Adrenal gland (tissue), 12 donors: Measurements from ENCODE around the gene IMPDH1. TPM values are rescaled to one million over a fixed set of nuclear protein-coding genes. Genes with fewer than 3 reads are reported as not detected.

Experiments used
- DNase-seq, 7 donors: peaks; one replicate each; pipeline ENCODE4 v3.0.0-alpha.2; 2019 to 2020
- H3K27ac ChIP-seq, 5 donors: fragments of 200-600 bp; sonication (generic) in 4 of 5; 1 replicate in 3 of 5; 2 replicates in 2 of 5; pipeline versions ENCODE4 v1.5.1 to v1.8.0; 2016 to 2020; ENCODE audit warnings: mild to moderate bottlenecking in 1 of 5
- H3K27me3 ChIP-seq: fragments of 200-600 bp; 2 replicates; pipeline ENCODE4 v1.8.0; 2021
- H3K36me3 ChIP-seq, 2 donors: fragments of 200-600 bp; replicated peaks in 1 of 2; 1 replicate in 1 of 2; 2 replicates in 1 of 2; pipeline versions ENCODE4 v1.5.1 to v1.8.0; 2018 to 2022
- H3K4me1 ChIP-seq, 2 donors: fragments of 200-600 bp; replicated peaks in 1 of 2; 1 replicate in 1 of 2; 2 replicates in 1 of 2; pipeline versions ENCODE4 v1.5.1 to v1.8.0; 2018 to 2021
- H3K4me3 ChIP-seq, 4 donors: fragments of 200-600 bp; sonication (generic) in 3 of 4; one replicate each; pipeline ENCODE4 v1.5.1; 2016 to 2018
- H3K9me3 ChIP-seq, 3 donors: fragments of 200-600 bp; sonication (generic) in 1 of 3; replicated peaks in 1 of 3; 1 replicate in 2 of 3; 2 replicates in 1 of 3; pipeline versions ENCODE4 v1.5.1 to v1.8.0; 2016 to 2021
- POLR2A ChIP-seq, 2 donors: fragments of 450-650 bp; IDR thresholded peaks; one replicate each; pipeline ENCODE4 v1.6.1; 2017; ENCODE audit warnings: antibody characterized with exemption in 2 of 2, mild to moderate bottlenecking in 2 of 2, moderate library complexity in 1 of 2
- WGBS, 4 donors: extraction: QIAGEN DNeasy Blood & Tissue Kit in 2 of 4; methylation state at CpG; one replicate each; pipeline versions ENCODE4 v1.1.5 to v1.1.7; 2013 to 2017; 5-methylcytosine and 5-hydroxymethylcytosine counted together
- intact Hi-C, 2 donors: fragments of 100-400 bp; cut with DNase I; formaldehyde crosslinking; loops; one replicate each; pipeline versions ENCODE4 v1.14.1 to v1.15.0; 2022 to 2023
- polyA plus RNA-seq, 3 donors: library from polyadenylated mRNA; stranded (reverse); fragments of 200-250 nt in 2 of 3; fragments of 350-450 nt in 1 of 3; fragmentation: Illumina TruSeq in 1 of 3; extraction: RNeasy Lipid Tissue Mini Kit (QIAGEN cat#74804) in 1 of 3; gene quantifications; one replicate each; pipeline ENCODE4 v1.2.3, GENCODE V29; 2013 to 2014
- total RNA-seq, 9 donors: library from RNA; depleted of rRNA in 4 of 9; stranded (reverse); fragments of >200 nt in 4 of 9; fragments of 120-200 nt in 1 of 9; fragmentation: NEBNext Ultra II Directional in 1 of 9; extraction: Animal tissue kit (Norgen Biotek cat#: 25700) in 1 of 9; gene quantifications; one replicate each; pipeline versions ENCODE4 v1.1.0 to v1.2.4, GENCODE V29; 2013 to 2023
- TF ChIP-seq, protein P1 (sequence below), 6 experiments: fragments of 450-650 bp in 4 of 6; fragments of 200-600 bp in 2 of 6; sonication (generic) in 1 of 6; IDR thresholded peaks; 1 replicate in 5 of 6; 2 replicates in 1 of 6; pipeline versions ENCODE4 v1.5.1 to v1.8.0; 2016 to 2021; ENCODE audit warnings: antibody characterized with exemption in 6 of 6, mild to moderate bottlenecking in 2 of 6, moderate library complexity in 1 of 6
- donor health status: healthy with polysubstance abuse.
- donor health status: Bipolar disorder and iron deficiency.
- donor health status: DM: yes; HTN: yes; CAD: no.
- donor health status: DM: no; HTN: no; CAD: no.
- donor health status: DM: no; HTN: no; CAD: no.
- donor health status: DM: yes; HTN: yes; CAD: no.

IMPDH1 gene
- total and polyA plus RNA-seq, 12 donors = 11.8 to 52.4 (median 32.4) TPM

DNA sequence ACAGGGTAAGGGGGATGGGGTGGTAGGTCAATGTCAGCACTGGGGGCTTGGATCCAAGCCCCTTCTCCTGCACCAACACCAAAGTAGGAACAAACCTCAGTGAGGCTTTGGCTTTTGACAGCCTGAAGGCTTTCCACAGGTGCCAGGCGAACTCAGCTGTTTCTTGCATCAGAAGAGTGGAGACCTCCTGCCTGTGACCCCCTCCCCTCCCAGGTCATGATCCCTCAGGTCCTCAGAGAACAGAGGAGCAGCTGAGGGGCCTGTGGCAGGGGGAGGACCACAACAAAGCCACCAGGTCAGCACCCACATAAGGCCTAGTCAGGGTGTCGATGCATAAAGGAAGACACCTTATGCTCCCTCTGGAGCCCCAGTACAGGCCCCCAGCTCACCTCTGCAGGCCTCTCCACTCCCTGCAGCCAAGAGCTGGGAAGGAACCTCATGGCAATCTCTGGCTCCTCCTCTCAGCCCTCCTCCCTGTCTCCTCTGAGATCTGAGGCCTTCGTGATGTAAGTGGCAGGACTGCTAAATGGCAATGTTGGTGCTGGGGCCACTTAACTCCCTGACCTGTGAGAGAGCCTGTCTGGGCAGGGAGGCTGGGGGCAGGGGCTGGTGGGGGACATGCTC, 29.2 kb downstream of the IMPDH1 start:
- Histone ChIP-seq H3K4me1 (peaks cover 0 to 3% of the 10 kb centered on the region in 2 donors), H3K36me3 (no peaks in the 10 kb centered on the region), H3K27me3 (no peaks in the 10 kb centered on the region), H3K4me3 (no peak overlapping the region), H3K27ac (no peak overlapping the region), H3K9me3 (no peaks in the 10 kb centered on the region)
- no peak for DNase-seq
- intact Hi-C loops = no loop called here
- TF ChIP-seq, protein P1, sequence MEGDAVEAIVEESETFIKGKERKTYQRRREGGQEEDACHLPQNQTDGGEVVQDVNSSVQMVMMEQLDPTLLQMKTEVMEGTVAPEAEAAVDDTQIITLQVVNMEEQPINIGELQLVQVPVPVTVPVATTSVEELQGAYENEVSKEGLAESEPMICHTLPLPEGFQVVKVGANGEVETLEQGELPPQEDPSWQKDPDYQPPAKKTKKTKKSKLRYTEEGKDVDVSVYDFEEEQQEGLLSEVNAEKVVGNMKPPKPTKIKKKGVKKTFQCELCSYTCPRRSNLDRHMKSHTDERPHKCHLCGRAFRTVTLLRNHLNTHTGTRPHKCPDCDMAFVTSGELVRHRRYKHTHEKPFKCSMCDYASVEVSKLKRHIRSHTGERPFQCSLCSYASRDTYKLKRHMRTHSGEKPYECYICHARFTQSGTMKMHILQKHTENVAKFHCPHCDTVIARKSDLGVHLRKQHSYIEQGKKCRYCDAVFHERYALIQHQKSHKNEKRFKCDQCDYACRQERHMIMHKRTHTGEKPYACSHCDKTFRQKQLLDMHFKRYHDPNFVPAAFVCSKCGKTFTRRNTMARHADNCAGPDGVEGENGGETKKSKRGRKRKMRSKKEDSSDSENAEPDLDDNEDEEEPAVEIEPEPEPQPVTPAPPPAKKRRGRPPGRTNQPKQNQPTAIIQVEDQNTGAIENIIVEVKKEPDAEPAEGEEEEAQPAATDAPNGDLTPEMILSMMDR (IDR thresholded peaks at IDR 0.05) = no peak
- TF ChIP-seq POLR2A (IDR thresholded peaks at IDR 0.05) = no peak
- WGBS, 4 donors = 79 to 83% (median 83%) methylated on average over 2 to 3 of the region's 3 CpGs

DNA sequence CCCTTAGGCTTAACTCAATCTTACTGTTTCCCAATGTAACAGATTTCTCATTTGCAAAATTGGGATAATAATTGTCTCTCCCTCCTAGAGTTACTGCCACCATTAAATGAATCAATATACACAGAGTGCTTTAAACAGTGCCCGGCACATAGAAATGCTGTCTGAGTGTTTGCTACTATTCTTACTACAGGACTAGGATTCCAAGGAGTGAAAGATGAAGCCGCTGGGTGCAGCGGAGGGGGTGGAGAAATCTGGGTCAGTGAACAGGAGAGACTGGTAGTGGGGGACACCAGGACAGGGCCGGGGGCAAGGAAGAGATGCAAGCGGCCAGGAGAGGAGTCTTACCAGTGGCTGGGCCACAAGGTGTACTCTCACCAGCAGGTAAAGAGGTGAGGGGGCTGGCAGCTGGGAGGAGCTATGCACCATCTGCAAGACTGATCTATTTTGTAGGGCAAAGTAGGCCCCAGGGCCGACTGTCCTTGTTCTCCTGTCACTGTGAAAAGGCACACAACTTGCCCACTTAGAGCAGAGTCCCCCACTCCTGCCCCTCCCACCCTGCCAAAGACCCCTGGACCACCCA, 29.8 kb downstream of the IMPDH1 start:
- WGBS, 4 donors = 91 to 96% (median 92%) methylated on average over 6 of the region's 6 CpGs
- Histone ChIP-seq H3K4me1 (peaks cover 0 to 3% of the 10 kb centered on the region in 2 donors), H3K4me3 (no peak overlapping the region), H3K27me3 (no peaks in the 10 kb centered on the region), H3K36me3 (no peaks in the 10 kb centered on the region), H3K9me3 (no peaks in the 10 kb centered on the region), H3K27ac (no peak overlapping the region)
- intact Hi-C loops = no loop called here
- no peak for DNase-seq
- TF ChIP-seq POLR2A (IDR thresholded peaks at IDR 0.05) = no peak
- TF ChIP-seq, protein P1 (IDR thresholded peaks at IDR 0.05) = no peak

DNA sequence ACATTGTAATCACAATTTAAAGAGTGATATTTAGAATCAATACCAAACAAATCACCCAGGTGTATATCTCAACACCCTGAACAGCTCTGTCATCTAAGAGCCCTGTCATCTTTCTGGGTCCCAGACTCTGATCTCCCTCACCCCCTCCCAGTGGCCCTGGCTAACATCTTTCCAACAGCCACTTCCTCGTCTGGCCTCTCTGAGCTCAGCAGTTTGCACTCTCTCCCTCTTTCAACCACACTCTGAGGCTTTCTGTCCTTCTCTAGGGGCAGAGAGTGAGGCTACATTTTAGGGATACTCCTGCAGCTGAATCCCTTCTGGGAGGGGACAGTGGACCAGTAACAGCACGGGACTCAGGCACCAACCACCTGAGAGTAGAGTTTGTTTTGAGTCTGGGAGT, 31.1 kb downstream of the IMPDH1 start:
- intact Hi-C loops = no loop called here
- Histone ChIP-seq H3K27ac (no peak overlapping the region), H3K4me1 (peaks cover 0 to 3% of the 10 kb centered on the region in 2 donors), H3K9me3 (no peaks in the 10 kb centered on the region), H3K36me3 (no peaks in the 10 kb centered on the region), H3K27me3 (no peaks in the 10 kb centered on the region), H3K4me3 (no peak overlapping the region)
- no peak for DNase-seq
- 43 to 51% (median 44%) methylated on average over 2 of the region's 2 CpGs for WGBS, 4 donors
- no peak for TF ChIP-seq POLR2A (IDR thresholded peaks at IDR 0.05)
- TF ChIP-seq, protein P1 (IDR thresholded peaks at IDR 0.05) = no peak

DNA sequence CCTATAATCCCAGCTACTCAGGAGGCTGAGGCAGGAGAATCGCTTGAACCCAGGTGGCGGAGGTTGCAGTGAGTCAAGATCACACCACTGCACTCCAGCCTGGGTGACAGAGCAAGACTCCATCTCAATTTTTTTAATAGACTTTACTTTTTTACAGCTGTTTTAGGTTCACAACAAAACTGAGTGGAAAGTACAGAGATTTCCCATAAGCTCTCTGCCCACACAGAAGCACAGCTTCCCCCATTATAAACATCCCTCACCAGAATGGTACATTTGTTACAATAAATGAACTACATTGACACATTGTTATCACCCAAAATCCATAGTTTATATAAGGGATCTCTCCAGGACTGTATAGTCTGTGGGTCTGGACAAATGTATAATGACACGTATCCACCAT, 33.7 kb downstream of the IMPDH1 start:
- WGBS, 4 donors = 89 to 94% (median 91%) methylated on average over 3 of the region's 3 CpGs
- no peak for TF ChIP-seq POLR2A (IDR thresholded peaks at IDR 0.05)
- TF ChIP-seq, protein P1 (IDR thresholded peaks at IDR 0.05) = no peak
- DNase-seq = no peak
- Histone ChIP-seq H3K4me3 (no peak overlapping the region), H3K4me1 (no peaks in the 10 kb centered on the region), H3K36me3 (no peaks in the 10 kb centered on the region), H3K27me3 (no peaks in the 10 kb centered on the region), H3K27ac (no peak overlapping the region), H3K9me3 (no peaks in the 10 kb centered on the region)
- intact Hi-C loops = no loop called here
